CD4-positive, alpha-beta T cell treated with Interferon alpha-2 for 1 hour (primary cell): ENCODE measurements around the gene LIN52.
"Not testable (repeated sequence)": the region's sequence is repeated elsewhere in the genome, so short reads cannot be mapped to it uniquely, and the experiment has no call there.

Experiments used
- DNase-seq, 2 donors: peaks; one replicate each; pipeline ENCODE4 v3.0.0-alpha.2; 2020 to 2022

Gene LIN52

DNA sequence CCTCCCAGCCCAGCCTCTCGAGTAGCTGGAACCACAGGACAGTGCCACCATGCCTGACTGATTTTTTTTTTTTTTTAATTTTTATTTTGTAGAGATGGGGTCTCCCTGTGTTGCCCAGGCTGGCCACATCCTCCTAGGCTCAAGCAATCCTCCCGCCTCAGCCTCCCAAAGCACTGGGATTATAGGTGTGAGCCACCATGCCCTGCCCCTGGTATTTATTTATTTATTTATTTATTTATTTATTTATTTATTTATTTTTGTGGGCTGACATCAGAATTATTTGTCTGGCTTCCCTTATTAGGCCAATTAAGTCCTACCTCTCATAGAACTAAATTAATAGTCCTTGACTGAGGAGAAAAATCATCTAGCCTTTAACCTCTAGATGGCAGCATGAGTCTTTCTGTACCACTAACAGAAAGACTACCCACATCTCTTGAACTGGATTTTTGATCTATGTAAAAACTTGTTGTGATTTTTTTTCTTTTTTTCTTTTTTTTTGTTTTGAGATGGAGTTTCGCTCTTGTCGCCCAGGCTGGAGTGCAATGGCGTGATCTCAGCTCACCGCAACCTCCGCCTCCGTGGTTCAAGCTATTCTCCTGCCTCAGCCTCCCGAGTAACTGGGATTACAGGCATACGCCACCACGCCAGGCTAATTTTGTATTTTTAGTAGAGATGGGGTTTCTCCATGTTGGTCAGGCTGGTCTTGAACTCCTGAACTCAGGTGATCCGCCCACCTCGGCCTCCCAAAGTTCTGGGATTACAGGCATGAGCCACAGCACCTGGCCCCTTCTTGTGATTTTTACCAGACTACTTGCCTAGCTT is 26.9 kb downstream of the LIN52 start:
- DNase-seq, result peak in 1 of 2 donors; percentile 54

DNA sequence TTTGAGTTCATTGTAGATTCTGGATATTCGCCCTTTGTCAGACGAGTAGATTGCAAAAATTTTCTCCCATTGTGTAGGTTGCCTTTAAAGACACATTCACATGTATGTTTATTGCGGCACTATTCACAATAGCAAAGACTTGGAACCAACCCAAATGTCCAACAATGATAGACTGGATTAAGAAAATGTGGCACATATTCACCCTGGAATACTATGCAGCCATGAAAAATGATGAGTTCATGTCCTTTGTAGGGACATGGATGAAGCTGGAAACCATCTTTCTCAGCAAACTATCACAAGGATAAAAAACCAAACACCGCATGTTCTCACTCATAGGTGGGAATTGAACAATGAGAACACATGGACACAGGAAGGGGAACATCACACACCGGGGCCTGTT is 40.7 kb downstream of the LIN52 start:
- not testable (repeated sequence) for DNase-seq

DNA sequence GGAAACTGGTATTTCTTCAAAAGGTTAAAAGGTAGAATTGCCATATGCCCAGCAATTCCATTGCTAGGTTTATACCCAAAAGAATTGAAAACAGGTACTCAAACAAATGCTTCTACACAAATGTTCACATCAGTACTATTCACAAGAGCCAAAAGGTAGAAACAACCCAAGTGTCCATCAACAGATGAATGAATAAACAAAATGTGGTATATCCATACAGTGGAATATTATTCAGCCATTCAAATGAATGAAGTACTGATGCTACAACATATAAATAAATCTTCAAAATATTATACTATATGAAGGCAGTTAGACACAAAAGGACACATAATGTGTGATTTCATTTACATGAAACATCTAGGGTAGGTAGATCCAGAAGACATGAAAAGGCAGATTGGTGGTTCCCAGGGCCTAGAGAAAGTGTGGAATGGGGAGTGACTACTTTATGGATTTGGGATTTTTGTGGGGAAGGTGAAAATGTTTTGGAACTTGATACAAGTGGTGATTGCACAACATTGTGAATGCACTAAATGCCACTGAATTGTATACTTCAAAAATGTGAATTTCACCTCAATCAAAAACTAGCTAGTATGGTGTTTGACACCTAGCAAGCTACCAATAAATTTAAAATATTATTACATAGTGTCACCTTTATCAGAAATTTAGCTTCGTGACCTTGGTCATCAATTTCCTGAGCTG is 41.7 kb downstream of the LIN52 start:
- no peak for DNase-seq

DNA sequence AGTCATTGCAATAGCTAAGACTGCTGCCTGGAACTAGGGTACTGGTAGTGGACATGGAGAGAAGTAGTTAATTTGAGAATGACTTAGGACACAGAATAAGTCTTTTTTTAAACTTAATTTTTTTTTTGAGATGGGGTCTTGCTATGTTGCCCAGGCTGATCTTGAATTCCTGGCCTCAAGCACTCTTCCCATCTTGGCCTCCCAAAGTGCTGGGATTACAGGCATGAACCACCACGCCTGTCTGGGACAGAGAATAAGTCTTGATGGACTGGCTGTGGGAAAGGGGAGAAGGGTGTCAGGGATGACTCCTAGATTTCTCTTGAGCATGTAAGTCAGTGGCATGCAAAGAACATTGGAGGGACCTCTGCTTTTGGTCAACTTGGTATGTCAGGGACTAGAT is 42.9 kb downstream of the LIN52 start:
- DNase-seq, result no peak

DNA sequence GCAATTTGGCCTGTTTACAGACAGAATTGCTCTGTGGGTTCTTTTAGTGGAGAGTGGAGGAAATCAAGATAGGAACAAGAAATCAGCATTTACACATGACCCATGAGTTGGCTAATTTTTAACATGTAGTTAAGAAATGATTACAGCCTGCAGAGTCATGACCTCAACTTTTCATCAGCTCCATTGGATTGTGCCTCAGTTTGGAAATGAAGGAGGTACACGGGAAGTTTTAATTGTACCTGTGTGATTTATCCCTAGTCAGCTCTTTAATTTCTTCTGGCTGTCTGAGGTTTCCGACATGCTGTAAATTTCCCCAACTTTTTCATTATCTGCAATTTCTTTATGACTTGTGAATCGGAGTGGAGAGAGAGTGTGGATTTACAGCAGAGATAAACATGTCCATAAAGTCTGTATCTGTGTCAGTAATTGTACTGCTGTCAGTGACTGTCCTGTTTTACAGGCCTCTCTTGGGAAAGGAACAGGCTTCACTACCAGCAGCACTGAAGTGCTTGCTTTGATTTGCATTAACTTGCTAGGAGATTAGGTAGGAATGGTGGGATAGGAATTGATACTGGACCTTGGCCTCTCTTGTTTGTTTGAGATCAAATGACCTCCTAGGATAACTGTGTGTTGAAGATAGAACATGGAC is 49.2 kb downstream of the LIN52 start:
- no peak for DNase-seq

DNA sequence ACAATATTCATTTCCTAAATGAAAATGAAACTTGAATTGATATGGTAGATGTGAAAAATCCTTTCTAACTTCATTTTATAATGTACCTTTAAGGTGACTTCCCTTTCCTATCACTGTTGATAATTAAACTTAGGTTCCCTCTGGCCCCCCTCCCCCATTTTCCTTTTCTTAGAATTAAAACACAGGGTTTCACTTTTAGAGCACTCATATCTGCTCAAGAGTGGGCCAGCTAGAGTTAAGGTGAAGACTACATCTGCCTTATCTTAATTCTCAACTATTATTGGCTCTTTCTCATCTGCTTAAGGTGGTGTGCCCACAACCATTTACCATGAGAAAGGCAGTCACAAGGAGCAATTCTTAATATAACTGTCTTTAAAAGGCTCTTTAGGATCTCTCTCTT is 49.7 kb downstream of the LIN52 start:
- no peak for DNase-seq

DNA sequence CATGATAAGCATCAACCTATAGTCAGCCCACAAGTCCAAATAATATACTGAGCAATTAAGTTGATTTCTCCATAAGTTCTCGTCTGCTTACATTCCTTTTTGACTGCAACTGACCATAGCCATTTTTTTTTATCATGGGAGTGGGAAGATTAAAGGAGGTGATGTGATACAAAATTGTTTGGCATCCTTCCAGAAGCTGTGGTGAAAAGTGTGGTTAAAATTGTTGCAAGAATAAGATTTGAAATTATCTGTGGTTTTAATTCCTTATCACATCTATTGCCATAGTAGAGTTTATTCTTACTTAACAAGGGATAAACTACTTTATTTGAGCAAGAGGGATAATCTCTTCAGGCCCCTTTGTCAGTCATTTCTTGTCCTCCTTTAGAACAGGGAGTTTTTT is 50.7 kb downstream of the LIN52 start:
- no peak for DNase-seq

DNA sequence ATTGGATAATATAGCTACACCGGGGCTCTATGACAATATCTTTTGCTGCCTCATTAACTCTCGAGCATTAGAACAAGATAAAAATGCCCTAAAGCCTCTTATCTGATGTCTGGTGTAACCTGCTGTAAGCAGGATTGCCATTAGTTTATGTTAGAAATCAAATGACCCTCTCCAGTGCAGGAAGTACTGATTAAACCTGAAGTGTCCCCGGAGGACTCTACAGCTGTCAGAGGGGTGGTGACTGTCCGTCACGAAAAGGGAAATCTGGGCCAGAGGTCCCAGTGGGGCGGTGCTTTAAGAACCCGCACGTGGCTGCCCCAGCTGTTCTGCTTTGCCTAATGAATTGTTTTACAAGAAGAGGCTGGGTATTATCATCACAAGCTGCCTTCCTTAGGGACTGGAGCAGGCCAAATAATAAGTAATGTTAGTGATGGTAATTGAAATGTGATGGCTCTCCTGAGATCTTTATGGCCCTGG is 55.7 kb downstream of the LIN52 start:
- DNase-seq, result no peak

DNA sequence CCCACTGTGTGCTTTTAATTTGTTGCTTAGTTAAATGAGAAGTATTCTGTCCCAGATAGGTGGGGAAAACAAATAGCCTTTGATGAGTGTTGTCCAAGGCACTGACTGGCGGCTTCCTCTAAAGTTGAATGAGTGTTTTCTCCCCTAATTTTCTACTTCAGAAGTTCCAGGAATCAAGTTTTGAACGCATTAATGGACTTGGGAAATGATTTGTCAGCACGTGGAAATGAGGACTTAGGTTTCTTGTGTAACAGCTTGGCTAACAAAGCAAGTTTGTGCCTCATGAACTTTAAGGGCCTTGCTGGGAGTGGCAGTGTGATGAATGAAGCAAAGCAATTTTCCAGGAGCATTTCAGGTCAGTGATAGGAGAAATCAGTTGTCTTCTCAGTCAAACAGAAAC is 56.9 kb downstream of the LIN52 start:
- DNase-seq, result no peak

DNA sequence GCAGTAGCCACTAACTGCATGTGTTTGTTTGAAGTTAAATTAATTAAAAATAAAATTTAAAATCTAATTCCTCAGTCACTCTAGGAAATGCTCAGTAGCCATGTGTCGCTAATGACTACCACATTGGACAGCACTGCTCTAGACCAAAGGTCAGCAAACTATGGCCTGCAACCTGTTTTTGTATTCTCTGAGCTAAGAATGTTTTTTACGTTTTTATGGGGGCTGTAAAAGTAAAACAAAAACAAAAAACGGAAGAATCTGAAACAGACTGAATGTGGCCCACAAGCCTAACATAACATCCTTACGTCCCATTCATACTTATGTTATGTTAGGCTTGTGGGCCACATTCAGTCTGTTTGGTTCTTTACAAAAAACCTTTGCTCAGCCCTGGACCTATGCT is 57.8 kb downstream of the LIN52 start:
- no peak for DNase-seq

DNA sequence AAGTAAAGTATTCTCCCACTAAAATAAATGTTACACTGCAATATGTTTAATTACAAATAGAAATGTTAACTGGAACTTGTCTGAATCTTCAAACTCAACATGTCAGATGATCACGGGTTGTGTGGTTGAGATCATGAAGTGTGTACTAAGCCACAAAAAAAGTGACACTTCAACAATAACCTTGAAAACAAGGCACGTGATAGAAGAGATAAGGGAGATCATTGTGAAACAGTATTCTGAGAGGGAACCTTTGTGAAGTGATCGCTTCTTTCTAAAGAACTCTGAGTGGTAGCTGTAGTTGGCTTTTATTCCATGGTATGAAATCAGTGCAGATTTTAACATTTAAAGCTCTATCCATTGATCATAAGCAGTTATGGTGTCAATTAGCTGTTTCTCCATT is 60.0 kb downstream of the LIN52 start:
- no peak for DNase-seq

DNA sequence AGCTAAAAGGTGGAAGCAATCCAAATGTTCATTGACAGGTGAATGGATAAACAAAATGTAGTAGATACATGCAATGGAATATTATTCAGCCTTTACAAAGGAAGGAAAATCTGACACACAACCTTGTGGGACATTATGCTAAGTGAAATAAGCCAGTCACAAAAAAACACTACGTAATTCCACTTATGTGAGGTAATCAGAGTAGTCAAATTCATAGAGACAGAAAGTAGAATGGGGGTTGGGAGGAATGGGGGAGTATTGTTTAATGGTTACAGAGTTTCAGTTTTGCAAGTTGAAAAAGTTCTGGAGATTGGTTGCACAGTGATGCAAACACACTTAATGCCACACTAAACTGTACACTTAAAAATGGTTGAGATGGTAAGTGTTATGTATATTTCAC is 62.8 kb downstream of the LIN52 start:
- no peak for DNase-seq

DNA sequence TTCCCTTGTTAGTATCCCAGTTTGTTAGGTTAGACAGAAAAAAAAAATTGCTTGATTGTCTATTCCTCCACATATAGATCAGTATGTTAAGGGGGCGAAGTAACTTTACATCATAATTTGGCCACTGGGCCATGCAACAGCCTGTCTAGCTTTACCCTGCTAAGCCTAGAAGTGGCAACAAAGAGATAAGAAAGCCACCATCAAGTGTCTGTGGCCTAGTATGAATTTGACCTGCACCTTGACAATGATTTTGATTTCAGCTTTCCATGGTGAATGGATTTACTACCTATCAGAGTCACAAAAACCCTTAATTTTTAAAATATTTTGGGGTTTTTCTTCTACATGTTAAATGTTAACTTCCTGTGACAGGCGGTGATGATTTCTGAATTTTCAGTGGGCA is 63.9 kb downstream of the LIN52 start:
- no peak for DNase-seq

DNA sequence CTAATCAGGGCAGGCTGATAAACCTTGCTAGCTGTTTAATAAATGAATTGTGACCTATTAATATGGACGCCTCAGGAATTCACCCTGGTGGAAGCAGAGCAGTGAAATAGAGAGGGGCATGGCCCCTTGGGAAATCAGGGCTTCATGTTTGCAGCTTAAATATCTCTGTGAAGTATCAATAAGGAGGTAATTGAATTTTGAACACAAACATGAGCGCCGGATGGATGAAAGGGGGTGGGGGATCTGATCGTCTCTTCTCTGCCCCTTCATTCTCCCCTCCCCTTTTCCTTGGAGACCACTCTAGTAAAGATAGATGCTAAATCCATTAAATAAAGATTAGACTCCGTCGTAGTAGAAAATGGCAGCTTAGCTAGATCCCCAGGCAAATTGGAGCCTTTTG is 70.5 kb downstream of the LIN52 start:
- no peak for DNase-seq

DNA sequence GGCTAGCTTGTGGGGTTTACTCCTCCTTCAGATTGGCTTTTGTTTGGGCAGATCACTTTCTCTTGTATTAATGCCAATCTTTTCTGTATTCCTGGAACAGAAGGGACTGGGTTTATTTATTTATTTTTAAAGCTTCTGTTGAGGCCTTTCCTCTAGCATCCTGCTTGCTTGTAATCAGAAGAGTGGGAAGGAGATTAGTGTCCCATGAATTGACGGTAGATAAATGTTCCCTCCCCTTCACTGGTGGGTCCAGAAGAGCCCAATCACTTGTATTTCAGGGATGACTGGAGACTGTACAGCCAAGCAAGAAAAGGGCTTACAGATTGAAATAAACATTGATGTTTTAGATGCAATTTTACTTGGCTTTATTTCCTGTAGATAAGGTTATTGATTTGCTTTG is 71.0 kb downstream of the LIN52 start:
- DNase-seq, result no peak

DNA sequence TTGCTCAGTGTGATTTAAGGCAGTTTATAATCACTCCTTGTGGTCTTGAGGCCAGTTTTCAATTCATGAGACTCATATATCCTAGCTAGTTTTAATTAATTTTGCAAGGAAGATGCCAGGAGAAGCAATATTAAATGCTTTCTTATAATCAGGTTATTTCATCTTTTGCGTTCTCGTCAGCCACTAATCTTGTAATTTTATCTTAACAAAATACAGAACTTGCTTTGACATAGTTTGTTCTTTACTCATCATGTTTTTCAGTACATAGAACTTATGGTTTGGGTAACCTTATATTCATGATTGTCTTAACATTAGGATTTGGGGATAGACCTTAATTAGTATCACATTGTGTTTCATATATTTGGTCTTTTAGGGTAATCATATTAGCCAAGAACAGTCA is 76.0 kb downstream of the LIN52 start:
- DNase-seq, result no peak

DNA sequence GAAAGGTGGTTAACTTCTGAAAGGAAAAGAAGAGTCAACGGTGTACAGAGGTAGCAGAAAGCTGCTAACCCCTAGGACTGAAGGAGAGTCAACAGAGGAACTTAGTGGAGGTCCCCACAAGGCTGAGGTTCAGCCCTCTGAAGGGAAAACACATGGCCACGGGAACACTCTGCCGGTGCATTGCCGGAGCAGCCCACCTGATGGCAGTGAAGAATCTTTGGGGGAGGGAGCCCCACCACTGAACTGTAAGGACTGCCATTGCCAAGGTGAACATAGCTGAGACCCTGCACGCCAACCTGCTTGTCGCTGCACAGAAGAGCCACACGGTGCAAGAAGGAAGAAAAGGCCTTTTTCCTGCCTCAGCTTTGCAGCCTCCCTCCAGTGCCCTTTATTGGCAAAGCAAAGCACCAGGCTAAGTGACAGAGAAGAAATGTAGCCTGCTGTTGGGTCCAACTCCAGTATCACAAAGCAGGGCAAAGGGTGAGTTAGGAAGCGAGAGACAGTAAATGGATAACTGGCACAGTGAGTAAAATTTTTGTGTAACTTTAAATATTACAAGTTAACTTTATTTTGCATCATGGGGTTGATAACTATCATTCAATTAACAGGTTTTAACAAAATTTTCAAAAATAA is 76.9 kb downstream of the LIN52 start:
- no peak for DNase-seq

DNA sequence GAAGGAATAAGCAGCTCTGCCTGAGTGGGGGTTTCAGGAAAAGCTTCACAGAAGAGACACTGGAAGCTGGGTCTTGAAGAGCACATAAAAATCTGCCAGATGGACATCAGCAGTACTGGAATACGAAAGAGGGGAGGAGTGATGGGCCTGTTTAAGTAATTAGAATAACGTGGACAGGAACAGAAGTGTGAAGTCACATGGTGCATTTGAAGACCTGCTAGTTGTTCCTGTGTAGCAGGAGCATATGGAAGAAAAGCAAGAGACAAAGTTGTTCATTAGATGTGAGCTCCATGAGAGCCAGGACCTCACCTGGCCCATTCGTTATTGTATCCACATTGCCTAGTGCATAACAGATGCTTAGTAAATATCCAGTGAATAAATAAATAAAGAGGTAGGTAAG is 85.2 kb downstream of the LIN52 start:
- no peak for DNase-seq

DNA sequence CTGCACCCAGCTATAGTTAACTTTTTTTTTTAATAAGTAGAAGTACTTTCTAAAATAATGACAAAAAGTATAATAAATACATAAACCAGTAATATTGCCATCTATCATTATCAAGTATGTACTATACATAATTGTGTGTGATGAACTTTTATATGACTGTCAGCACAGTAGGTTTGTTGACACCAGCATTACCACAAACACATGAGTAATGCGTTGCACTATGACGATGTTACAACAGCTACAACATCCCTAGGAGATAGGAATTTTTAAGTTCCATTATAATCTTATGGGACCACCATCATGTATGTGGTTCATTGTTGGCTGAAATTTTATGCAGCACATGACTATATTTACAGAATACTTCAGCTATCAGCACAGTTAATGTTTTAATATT is 91.6 kb downstream of the LIN52 start:
- DNase-seq, result no peak

DNA sequence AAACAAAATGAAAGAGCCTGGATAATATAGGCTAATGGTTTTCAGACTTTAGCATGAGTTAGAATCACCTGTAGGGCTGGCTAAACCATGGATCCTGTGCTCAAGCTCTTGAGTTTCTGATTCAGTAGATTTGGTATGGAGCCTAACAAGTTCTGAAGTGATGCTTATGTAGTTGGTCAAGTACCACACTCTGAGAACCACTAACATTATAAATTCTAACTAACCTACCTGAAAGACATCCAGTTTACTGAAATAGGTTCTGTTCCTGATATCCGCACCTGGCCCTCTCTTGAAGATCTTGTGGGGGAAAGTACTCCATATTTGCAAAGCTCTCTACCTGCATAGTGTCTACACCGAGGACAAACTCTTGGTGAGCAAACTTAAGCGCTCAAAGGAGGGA is 95.1 kb downstream of the LIN52 start:
- no peak for DNase-seq

DNA sequence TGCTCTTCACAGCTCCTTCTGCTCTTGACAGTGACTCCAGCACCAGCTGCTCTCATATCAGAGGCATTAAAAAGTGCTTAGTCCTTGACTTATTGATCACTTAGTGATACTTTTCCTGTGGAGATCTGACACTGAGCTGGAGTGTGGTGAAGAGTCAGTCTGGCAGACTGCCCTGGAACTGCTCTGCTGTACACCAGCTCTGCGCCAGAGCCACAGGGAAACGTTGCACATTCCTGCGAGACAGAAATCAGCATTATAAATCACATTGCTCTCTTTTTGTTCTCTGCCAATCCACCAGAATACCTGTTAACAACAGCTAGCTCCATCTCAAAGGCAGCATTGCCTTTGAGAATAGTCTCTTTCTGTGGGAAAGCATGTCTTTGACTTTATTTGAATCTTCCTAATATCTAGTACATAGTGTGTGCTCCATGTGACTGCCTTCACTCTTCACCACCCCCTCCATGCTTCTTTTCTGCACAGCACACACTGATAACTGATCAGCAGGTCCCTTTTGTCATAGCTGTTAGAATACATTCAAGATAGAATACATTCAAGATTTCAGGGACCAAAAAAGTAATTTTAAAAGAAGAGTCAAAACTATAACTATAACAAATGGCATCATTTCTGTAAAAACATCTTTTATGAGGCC is 106.3 kb downstream of the LIN52 start:
- DNase-seq, result no peak

DNA sequence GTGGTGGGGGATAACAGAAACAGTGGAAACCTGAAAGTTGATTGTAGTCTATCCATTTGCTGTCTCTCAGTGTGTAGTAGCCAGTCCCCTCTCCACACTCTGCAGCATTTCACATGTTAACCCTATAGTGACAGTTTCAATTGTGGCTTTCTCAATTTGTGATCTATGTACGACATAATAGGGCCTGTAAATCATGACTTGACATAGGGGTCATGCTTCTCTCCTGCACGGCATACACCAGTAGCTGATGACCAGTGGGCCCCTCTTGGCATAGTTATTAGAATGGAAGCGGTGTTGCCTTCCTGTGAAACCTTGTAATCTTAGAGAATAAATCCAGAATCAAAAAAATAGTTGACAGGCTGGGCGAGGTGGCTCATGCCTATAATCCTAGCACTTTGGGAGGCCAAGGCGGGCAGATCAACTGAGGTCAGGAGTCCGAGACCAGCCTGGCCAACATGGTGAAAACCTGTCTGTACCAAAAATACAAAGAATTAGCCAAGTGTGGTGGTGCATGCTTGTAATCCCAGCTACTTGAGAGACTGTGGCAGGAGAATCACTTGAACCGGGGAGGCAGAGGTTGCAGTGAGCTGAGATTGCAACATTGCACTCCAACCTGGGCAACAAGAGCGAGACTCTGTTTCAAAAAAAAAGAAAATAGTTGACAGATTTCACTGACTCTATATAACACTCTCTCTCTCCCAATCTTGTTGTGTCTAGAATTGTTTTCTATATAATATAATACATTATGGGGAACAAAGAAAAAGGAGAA is 109.9 kb downstream of the LIN52 start:
- no peak for DNase-seq
